OCI-LY1 (cell line): ENCODE data around the gene PRPF18.

Experiments
- H2AFZ ChIP-seq: fragments of 200-600 bp; sonication (generic), shearing (Covaris generic); 2 replicates; pipeline ENCODE4 v1.6.0; 2014; ENCODE audit warnings: antibody characterized with exemption, mild to moderate bottlenecking, low read length
- H3F3A ChIP-seq: fragments of 200-600 bp; sonication (generic), shearing (Covaris generic); 2 replicates; pipeline ENCODE4 v1.6.0; 2014; ENCODE audit warnings: mild to moderate bottlenecking, antibody characterized with exemption, low read length, moderate library complexity; ENCODE audit not compliant: insufficient read depth
- H3K27ac ChIP-seq: fragments of 200-600 bp; sonication (generic); 2 replicates; pipeline ENCODE4 v1.5.1; 2014; ENCODE audit warnings: low read length, mixed run types, mild to moderate bottlenecking, low read depth; ENCODE audit not compliant: poor library complexity, severe bottlenecking
- H3K27me3 ChIP-seq: fragments of 200-600 bp; sonication (generic); 2 replicates; pipeline ENCODE4 v1.6.0; 2014; ENCODE audit warnings: antibody characterized with exemption, mild to moderate bottlenecking, low read length, moderate library complexity; ENCODE audit not compliant: insufficient read depth
- H3K36me3 ChIP-seq: fragments of 200-600 bp; sonication (generic); 2 replicates; pipeline ENCODE4 v1.6.1; 2014; ENCODE audit warnings: mild to moderate bottlenecking, antibody characterized with exemption, low read length, moderate library complexity, mixed read lengths; ENCODE audit not compliant: insufficient read depth
- H3K4me1 ChIP-seq: fragments of 200-600 bp; sonication (generic); 2 replicates; pipeline ENCODE4 v1.5.1; 2014; ENCODE audit warnings: mild to moderate bottlenecking, low read length, moderate library complexity; ENCODE audit not compliant: insufficient read depth, severe bottlenecking
- H3K4me2 ChIP-seq: fragments of 200-600 bp; sonication (generic), shearing (Covaris generic); 2 replicates; pipeline ENCODE4 v1.6.1; 2014; ENCODE audit warnings: low read length
- H3K4me3 ChIP-seq: fragments of 200-600 bp; sonication (generic); 2 replicates; pipeline ENCODE4 v1.5.1; 2014; ENCODE audit warnings: low read length, low read depth, mild to moderate bottlenecking, mixed read lengths; ENCODE audit not compliant: poor library complexity, severe bottlenecking
- H3K79me2 ChIP-seq: fragments of 200-600 bp; shearing (Covaris generic); 2 replicates; pipeline ENCODE4 v1.6.1; 2016; ENCODE audit warnings: mixed run types, low read length, mixed read lengths; ENCODE audit not compliant: insufficient read depth
- H3K9ac ChIP-seq: fragments of 200-600 bp; sonication (generic), shearing (Covaris generic); 2 replicates; pipeline ENCODE4 v1.6.1; 2014; ENCODE audit warnings: mild to moderate bottlenecking, low read length, mixed read lengths
- H3K9me2 ChIP-seq: fragments of 200-600 bp; sonication (generic), shearing (Covaris generic); 2 replicates; pipeline ENCODE4 v1.6.1; 2014; ENCODE audit warnings: low read depth, mild to moderate bottlenecking, low read length, mixed read lengths
- H3K9me3 ChIP-seq: fragments of 200-600 bp; shearing (Covaris generic); 2 replicates; pipeline ENCODE4 v1.6.1; 2014; ENCODE audit warnings: low read length, mixed read lengths
- H4K20me1 ChIP-seq: fragments of 200-600 bp; sonication (generic), shearing (Covaris generic); 2 replicates; pipeline ENCODE4 v1.6.0; 2016; ENCODE audit warnings: mild to moderate bottlenecking, low read length; ENCODE audit not compliant: insufficient read depth
- EZH2 ChIP-seq: fragments of 200-600 bp; sonication (generic), shearing (Covaris generic); IDR thresholded peaks from 2 replicates; pipeline ENCODE4 v1.8.0; 2017; ENCODE audit warnings: borderline replicate concordance, mixed run types, mild to moderate bottlenecking, antibody characterized with exemption, low read length, moderate library complexity, mixed read lengths
- TF ChIP-seq, protein P1 (sequence below): fragments of 200-600 bp; sonication (generic), shearing (Covaris generic); IDR thresholded peaks from 2 replicates; pipeline ENCODE4 v1.5.1; 2017; ENCODE audit warnings: mild to moderate bottlenecking, antibody characterized with exemption, low read length, moderate library complexity, mixed read lengths

PRPF18 gene

DNA sequence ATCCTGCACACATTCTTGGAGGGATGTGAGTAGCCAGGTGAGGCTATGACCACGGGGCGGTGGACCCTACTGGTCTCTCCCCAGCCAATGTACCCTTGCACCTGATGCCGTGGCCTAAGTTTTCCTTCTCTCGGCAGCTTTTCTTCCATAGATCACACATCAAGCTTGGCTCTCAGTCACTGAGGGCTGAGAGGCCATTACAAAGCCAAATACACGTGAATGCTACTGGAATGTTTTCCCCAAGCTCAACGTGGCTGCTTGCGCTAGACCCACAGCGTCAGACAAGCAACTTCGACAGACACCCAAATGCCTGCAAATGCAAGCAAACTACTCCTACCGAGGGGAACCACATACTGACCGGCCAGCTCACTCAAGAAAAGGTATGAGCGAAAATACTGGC lies 83.1 kb downstream of the PRPF18 start:
- no peaks in the 10 kb centered on the region for H3K79me2 ChIP-seq
- TF ChIP-seq, protein P1, sequence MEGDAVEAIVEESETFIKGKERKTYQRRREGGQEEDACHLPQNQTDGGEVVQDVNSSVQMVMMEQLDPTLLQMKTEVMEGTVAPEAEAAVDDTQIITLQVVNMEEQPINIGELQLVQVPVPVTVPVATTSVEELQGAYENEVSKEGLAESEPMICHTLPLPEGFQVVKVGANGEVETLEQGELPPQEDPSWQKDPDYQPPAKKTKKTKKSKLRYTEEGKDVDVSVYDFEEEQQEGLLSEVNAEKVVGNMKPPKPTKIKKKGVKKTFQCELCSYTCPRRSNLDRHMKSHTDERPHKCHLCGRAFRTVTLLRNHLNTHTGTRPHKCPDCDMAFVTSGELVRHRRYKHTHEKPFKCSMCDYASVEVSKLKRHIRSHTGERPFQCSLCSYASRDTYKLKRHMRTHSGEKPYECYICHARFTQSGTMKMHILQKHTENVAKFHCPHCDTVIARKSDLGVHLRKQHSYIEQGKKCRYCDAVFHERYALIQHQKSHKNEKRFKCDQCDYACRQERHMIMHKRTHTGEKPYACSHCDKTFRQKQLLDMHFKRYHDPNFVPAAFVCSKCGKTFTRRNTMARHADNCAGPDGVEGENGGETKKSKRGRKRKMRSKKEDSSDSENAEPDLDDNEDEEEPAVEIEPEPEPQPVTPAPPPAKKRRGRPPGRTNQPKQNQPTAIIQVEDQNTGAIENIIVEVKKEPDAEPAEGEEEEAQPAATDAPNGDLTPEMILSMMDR, result no peak
- no peak for TF ChIP-seq EZH2

DNA sequence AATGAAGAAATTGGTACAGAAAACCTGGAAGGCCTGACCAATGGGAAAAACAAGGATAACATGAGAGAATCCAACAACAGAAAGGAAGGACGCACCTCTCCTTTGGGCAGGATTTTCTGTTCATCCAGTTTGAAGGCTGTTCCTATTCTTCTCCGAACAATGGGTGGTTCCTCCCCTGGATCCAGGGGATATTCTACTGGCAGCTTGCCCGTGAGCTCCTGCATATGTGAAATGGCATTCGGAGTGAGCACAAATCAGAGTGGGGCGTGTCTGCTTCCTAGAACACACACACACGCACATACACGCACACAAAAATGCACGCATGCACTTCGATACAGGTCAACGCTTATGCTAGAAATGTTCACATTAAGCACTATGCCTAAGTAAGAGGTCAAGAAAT lies 83.5 kb downstream of the PRPF18 start:
- Histone ChIP-seq H3K9me2 (no peaks in the 10 kb centered on the region), H3K27ac (no peak overlapping the region), H2AFZ (no peak overlapping the region), H3F3A (no peaks in the 10 kb centered on the region), H3K27me3 (0 out of 2 replicates have a peak, but pooled peaks cover 4% of the 10 kb centered on the region), H3K4me2 (no peak overlapping the region), H3K4me3 (no peak overlapping the region), H3K9me3 (no peaks in the 10 kb centered on the region), H4K20me1 (no peaks in the 10 kb centered on the region), H3K79me2 (no peaks in the 10 kb centered on the region), H3K9ac (no peak overlapping the region), H3K4me1 (no peaks in the 10 kb centered on the region), H3K36me3 (no peaks in the 10 kb centered on the region)
- TF ChIP-seq, protein P1, result no peak
- TF ChIP-seq EZH2, result no peak

More for the DNA sequence above, 83.1 kb downstream of the PRPF18 start:
- no peaks in the 10 kb centered on the region for H3K9me3 ChIP-seq
- no peaks in the 10 kb centered on the region for H3F3A ChIP-seq
- no peaks in the 10 kb centered on the region for H4K20me1 ChIP-seq
- no peaks in the 10 kb centered on the region for H3K9me2 ChIP-seq
- H2AFZ ChIP-seq, result no peak overlapping the region
- H3K27me3 ChIP-seq, result 0 out of 2 replicates have a peak, but pooled peaks cover 4% of the 10 kb centered on the region
- H3K27ac ChIP-seq, result no peak overlapping the region
- H3K36me3 ChIP-seq, result no peaks in the 10 kb centered on the region
- H3K4me2 ChIP-seq, result no peak overlapping the region
- H3K9ac ChIP-seq, result no peak overlapping the region
- H3K4me3 ChIP-seq, result no peak overlapping the region
- H3K4me1 ChIP-seq, result no peaks in the 10 kb centered on the region

DNA sequence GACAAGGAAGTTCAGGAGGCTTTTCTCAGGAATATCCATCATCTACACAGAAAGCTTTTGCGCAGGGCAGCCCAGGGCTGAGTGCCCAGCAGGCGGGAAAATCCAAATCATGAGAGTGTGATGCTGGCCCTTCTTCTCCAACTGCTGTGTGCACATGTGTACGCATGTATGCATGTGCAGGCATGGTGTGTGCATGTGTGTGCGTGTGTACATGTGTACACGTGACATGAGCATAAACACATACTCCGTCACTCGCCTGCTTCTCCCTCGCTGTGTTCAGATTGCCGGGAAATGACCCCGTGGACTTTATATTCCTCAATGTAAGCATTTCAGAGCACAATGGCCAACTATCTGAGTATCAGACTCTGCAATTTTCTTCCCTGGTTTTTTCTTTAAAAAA lies 85.1 kb downstream of the PRPF18 start:
- H3K27ac ChIP-seq, result no peak overlapping the region

More for the DNA sequence above, 85.1 kb downstream of the PRPF18 start:
- no peak overlapping the region for H2AFZ ChIP-seq
- H3K79me2 ChIP-seq, result no peaks in the 10 kb centered on the region
- no peaks in the 10 kb centered on the region for H4K20me1 ChIP-seq
- no peaks in the 10 kb centered on the region for H3F3A ChIP-seq
- no peak overlapping the region for H3K4me2 ChIP-seq
- no peak for TF ChIP-seq EZH2
- TF ChIP-seq, protein P1, result no peak
- no peak overlapping the region for H3K4me3 ChIP-seq
- H3K36me3 ChIP-seq, result no peaks in the 10 kb centered on the region
- no peaks in the 10 kb centered on the region for H3K9me2 ChIP-seq
- H3K4me1 ChIP-seq, result no peaks in the 10 kb centered on the region
- 0 out of 2 replicates have a peak, but pooled peaks cover 4% of the 10 kb centered on the region for H3K27me3 ChIP-seq
- no peak overlapping the region for H3K9ac ChIP-seq
- H3K9me3 ChIP-seq, result no peaks in the 10 kb centered on the region
